ACHN (cell line): ENCODE results near the gene AMFR.

Source experiments
- DNase-seq: peaks from one replicate; pipeline ENCODE4 v3.0.0-alpha.2; 2015
- in situ Hi-C: cut with HindIII; loops from 2 replicates; pipeline ENCODE4 v1.10.0; 2017; ENCODE audit warnings: low sequenced_read_pairs, low pct_ligation_motif_present, low pct_unique_long_range_greater_than_20kb

AMFR gene

DNA sequence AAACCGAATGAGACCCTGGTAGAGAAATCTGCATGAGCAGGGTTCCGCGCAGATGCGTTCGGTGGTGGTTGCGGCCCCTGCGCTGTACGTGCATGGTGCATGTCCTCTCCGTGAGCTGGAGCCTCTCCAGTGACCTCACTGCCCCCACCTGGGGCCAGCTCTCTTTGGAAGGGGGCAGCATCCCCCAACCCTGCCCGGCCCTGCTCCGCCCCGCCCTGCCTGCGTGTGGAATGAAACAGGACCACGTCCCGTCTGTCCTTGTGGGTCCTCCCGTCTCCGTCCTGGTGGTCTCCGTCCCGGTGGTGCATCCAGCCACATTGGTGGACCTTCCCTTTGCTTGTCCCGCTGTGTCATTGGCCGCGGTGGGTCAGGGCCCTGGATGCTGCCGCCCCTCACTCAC is 84.9 kb downstream of the AMFR start:
- in situ Hi-C loops, result no loop called here
- no peak for DNase-seq

DNA sequence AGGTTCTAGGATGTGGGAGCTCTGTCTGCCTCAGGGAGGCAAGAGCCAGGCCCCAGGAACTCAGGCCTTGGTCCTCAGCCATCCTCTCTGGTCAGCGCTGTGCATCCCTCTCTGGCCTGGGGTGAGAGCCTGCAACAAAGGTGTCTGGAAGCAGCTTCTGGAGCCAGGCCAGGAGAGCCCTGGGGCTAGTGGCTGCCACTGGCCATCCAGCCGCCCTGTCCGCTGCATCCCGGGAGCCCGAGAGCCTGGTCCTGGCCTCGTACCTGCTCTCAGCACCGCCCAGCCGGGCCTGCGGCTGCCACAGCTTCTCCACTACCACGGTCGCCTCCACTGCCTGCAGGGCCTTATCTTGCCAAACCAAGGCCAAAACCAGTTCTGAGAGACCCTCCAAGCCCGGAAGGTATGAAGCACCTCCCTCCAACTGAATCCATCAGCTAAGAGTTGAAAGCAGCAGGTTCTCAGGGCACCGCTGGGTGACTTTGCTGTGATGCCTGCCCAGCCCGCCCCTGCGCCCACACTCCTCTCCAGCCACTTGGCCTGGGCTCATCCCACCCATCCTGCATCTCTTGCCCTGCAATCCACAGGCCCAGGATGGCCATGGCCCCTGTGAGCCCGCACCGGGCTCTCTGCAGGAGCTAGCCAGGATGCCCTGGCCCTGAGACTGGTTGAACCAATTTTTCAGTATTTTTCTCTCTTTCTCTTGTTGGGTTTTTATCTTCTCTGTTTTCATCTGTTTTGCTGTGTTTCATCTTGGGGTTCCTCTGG is 85.7 kb downstream of the AMFR start:
- in situ Hi-C loops, result no loop called here
- no peak for DNase-seq

DNA sequence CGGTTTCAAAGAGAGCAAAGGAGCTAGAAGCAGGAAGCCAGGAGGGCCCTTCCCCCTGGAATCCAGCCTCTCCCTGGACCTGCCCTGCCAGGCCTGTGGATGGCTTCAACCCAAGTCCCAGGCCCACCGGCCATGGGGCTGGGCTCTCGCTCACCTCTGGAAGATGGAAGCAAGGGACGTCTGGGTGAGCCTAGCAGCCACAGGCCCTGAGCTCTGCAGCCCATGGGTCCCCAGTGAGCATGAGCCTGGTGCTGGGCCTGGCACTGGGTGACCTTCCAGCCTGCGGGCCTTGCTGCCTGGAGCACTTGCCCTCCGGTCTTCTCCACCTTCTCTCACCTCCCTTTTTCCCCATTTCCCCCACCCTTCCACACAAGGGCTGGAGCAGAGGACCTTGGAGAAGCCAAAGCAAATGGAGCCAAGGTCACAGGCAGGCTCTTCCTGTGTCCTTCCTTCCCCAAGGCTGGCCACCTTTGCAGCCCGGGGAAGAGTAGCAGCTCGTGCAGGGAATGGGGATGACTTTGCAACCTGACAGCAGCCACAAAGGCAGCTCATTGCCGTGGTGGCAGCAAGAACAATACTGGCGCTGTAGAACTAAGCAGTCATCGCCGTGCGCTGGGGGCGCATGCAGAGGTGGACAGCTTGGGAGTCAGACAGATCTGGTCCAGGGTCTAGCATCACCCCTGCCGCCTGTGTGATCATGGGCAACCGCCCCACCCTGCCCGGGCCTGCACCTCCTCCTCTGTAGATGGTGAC is 86.6 kb downstream of the AMFR start:
- in situ Hi-C loops, result no loop called here
- no peak for DNase-seq

DNA sequence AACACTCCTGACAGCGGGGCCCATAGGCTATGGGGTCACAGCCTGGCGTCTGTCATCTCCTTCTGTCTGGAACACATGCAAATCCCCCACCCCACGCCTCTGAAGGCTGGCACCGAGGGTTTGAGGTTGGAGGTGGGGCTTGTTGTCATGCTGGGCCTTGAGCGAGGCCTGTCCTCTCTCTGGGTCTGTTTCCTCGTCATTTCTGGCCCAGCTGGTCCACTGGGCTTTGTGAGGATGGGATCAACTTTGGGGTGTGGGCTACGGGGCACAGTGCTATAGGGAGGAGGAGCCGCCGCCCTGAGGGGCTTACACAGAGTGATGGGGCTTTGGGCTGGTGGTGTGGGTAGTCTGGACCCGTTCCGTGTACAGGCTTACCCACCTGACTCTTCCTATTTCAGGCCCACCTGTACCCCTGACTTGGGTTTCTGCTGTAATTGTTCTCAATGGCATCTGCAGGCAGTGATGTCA is 87.5 kb downstream of the AMFR start:
- DNase-seq, result no peak
- in situ Hi-C loops, result no loop called here

DNA sequence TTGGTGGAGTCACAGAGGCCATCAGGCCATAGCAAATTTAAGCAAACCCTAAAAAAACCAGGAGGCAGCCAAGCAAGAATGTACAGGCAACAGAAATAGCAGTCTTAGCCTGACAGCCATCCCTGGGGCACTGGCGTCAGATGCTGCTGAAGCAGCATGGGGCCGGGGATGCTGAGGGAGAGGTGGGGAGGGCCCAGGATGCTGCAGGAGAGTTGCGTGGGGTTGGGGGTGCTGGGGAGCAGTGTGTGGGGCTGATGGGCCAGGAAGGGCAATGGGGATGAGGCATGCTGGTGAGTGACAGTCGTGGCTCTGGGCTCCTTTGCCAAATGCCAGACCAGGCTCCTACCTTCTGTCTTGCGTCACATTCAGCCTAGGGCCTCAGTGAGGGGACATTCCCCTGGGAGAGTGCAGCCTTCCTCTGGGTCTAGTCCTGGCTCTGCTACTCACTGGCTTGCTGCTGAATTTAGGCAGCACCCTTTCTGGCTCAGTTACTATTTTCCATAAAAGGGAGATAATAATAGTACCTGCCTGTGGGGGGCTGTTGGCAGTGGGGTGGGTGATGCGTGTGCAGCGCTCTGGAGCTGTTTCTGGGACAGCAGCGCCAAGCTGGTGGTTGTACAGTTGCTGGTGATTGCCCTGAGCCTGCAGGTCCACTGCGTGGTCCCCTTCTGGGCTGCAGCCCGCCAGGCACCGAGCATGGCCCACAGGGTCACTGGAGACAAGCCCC is 88.1 kb downstream of the AMFR start:
- in situ Hi-C loops, result no loop called here
- DNase-seq, result no peak

GRCh38 chr16:56336711-56337110 is 88.6 kb downstream of the AMFR start:
- no peak for DNase-seq
- in situ Hi-C loops, result no loop called here

DNA sequence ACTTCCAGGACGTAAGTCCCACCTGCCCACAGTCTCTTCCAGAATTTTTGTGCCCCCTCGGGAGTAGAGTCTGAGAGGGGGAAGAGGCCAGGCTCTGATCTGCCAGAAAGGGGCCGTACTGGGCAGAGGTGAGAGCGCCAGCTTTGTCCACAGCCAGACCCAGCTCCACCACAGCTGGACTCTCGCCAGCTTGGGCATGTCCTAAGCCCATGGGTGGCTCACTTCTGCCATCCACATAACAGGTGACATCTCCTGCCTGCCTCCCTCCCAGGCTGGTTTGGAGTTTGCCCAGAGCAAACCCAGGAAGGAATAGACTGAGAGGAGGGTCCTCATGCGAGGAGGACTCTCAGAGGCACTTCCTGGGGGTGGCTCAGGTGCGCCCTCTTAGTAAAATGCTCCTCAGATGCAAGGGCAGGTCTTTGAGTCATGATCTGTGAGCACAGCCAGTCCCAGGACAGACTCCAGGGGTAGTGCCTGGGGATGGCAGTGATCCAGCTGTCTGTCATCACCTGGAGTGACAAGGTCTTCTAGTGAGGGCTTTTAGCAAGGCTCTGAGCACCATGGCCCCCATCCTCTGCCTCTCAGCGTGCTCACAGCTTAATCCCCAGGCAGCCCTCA is 89.2 kb downstream of the AMFR start:
- no peak for DNase-seq
- in situ Hi-C loops, result no loop called here

- no peak for DNase-seq
- in situ Hi-C loops, result no loop called here
Observed at GRCh38 chr16:56334761-56335160, 90.6 kb downstream of the AMFR start.

GRCh38 chr16:56332464-56333079 is 92.8 kb downstream of the AMFR start:
- in situ Hi-C loops, result no loop called here
- peak; percentile 84 for DNase-seq

DNA sequence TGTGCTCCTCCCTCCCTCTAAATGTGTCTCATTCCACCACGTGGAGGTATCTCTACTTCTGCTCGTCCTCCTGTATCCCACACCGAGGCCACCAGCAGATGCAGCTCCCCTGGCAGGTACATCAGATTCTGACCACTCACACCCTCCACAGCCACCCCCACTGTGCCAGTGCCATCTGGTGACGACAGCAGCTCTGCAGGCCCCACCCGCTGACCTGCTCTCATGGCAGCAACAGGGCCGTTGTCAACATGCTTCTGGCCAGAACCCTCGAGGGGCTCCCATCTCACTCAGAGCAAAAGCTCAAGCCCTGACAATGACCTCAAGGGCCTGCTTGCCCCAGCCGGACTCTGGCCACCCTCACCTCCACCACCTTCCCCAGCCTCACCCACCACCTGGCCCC is 93.4 kb downstream of the AMFR start:
- no peak for DNase-seq
- in situ Hi-C loops, result no loop called here

DNA sequence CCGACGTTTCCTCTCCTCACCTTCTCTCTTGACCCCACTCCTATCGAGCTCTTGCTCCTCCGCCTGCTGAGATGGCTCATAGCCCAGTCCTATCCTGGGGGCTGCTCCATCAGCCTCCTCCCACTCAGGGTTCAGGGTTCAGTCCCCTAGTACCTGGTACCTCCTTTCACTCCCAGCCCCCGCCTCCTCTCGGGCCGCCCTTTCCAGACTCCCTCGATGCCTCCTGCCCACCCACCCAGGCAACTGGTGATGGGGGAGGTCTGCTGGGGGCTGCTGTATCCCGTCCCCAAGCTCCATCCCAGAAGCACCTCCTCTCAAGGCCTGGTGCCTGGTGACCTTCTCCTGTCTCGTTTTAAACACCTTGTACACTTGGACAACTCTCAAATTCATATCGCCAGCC is 93.9 kb downstream of the AMFR start:
- in situ Hi-C loops, result no loop called here
- DNase-seq, result no peak

- in situ Hi-C loops, result no loop called here
- no peak for DNase-seq
Observed at GRCh38 chr16:56330476-56330875, 94.9 kb downstream of the AMFR start.

- DNase-seq, result no peak
- in situ Hi-C loops, result no loop called here
Observed at GRCh38 chr16:56329887-56330286, 95.5 kb downstream of the AMFR start.

DNA sequence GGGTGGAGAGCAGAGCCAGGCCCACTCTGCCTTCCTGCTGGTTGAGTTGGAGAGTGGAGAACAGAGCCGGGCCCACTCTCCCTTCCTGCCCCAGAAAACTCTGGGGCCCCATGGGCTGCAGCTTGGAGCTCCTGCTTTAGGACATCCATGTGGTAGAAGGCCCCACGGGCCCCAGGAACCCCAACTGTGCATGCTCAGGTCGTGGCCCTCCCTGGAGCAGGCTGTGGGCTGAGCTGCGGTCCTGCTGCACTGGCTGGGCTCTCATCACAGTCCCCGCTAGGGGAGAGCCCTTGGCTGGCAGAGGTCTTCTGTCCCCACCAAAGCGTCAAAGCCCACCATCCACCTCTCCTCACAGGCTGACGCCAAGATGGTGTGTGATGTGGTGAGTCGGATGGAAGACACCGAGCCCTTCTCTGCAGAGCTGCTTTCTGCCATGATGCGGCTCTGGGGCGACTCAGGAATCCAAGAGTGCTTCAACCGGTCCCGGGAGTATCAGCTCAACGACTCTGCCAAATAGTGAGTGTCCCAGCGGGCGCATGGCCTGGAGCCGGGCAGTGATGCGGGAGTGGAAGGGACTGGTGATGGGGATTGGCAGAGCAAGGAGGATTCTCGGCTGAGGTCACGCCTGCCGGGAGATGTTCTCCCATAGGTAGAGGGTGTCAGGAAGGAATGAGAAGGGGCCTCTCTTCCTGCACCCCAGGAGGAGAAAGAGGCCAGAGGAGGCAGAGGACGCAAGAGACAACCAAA is 96.9 kb downstream of the AMFR start:
- no peak for DNase-seq
- in situ Hi-C loops, result no loop called here

GRCh38 chr16:56327929-56328258 is 97.5 kb downstream of the AMFR start:
- DNase-seq, result no peak
- in situ Hi-C loops, result no loop called here

DNA sequence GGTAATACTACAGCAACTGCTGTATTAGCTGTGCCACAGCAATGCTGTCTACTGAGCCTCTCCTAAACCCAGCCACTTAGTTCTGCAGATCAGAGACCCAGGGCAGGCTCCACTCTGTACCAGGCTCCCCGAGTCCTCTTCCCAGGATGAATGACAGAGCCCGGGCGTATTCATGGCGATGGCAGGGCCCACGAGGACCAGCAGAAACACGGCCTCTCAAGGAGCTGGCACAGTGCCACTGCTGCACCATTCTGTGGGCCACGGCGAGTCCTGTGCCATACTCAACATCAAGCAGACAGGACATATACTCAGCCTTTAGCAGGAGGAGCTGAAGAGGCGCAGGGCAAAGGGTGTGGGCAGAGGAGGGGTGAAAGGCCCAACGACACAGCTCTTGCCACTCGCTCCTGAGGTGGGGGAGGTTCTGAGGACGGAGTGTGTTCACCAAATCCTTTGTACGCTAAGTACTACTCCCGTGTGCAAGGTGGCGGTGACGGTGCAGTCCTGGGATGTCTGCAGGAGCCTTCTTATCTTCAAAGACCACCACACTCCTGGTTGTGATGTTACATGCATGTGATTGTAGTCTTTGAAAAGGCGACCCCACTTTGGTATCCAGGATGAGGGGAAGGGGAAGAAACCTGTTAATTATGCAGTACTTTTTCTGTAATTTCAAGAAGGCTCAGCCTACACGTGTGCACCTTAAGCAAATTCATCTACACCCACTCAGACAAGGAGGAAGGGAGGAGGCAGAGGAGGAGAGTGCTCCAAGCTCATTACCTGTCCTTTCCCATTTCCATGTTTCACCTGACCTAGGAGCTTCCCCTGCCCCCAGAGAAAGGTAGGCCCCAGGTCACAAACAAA is 98.0 kb downstream of the AMFR start:
- DNase-seq, result no peak
- in situ Hi-C loops, result no loop called here

- no peak for DNase-seq
- in situ Hi-C loops, result no loop called here
Observed at GRCh38 chr16:56325956-56326355, 99.4 kb downstream of the AMFR start.
